Panc1 (cell line): ENCODE measurements around the gene SLC16A8. TPM values are rescaled to one million over a fixed set of nuclear protein-coding genes. Genes with fewer than 3 reads are reported as not detected.
"Not testable (repeated sequence)": the region's sequence is repeated elsewhere in the genome, so short reads cannot be mapped to it uniquely, and the experiment has no call there.

ENCODE experiments used
- ATAC-seq: fragments of 200-7000 bp; cut with Tn5 transposase; 2 replicates; pipeline ENCODE4 v1.9.1; 2020; ENCODE audit warnings: mild to moderate bottlenecking, moderate library complexity
- BruUV-seq: library from RNA; stranded (reverse); fragments of 400-500 nt; replicated peaks from 2 replicates; lab custom pipeline; 2021; lab: Mats Ljungman, UMichigan
- CTCF ChIA-PET: fragments of 300-600 bp; sonication (Branson Sonifier 250); formaldehyde crosslinking; loops from one replicate; lab custom pipeline; 2022; ENCODE audit warnings: antibody characterized with exemption; lab: Charles Lee
- POLR2A ChIA-PET: fragments of 300-600 bp; sonication (Branson Sonifier 250); formaldehyde crosslinking; loops from one replicate; lab custom pipeline; 2022; ENCODE audit warnings: antibody characterized with exemption; lab: Charles Lee
- DNase-seq: peaks from one replicate; pipeline ENCODE4 v3.0.0-alpha.2; 2010; ENCODE audit warnings: low read depth, low spot score
- H3K27ac ChIP-seq: 2 replicates; pipeline ENCODE4 v1.5.1; 2011; ENCODE audit warnings: mild to moderate bottlenecking, low read length, inconsistent platforms
- H3K27me3 ChIP-seq: fragments of 200-500 bp; sonication (Bioruptor generic); 2 replicates; pipeline ENCODE4 v1.6.0; 2014; ENCODE audit warnings: low read length, inconsistent platforms; ENCODE audit not compliant: control insufficient read depth, insufficient read depth
- H3K36me3 ChIP-seq: fragments of 200-500 bp; sonication (Bioruptor generic); 2 replicates; pipeline ENCODE4 v1.5.1; 2014; ENCODE audit warnings: inconsistent platforms, mild to moderate bottlenecking, low read length, moderate library complexity; ENCODE audit not compliant: control insufficient read depth, insufficient read depth
- H3K4me1 ChIP-seq: 2 replicates; pipeline ENCODE4 v1.5.1; 2011; ENCODE audit warnings: inconsistent platforms, mild to moderate bottlenecking, low read length, moderate library complexity; ENCODE audit not compliant: control insufficient read depth, insufficient read depth
- H3K4me3 ChIP-seq, 2 experiments: 2 replicates each; pipeline ENCODE4 v1.5.1; 2011 to 2012; ENCODE audit warnings: low read depth in 2 of 2, low read length in 2 of 2, mild to moderate bottlenecking in 2 of 2, inconsistent platforms in 1 of 2, moderate library complexity in 1 of 2
- H3K9me3 ChIP-seq: fragments of 200-500 bp; sonication (Bioruptor generic); 2 replicates; pipeline ENCODE4 v1.5.1; 2014; ENCODE audit warnings: low read depth, mild to moderate bottlenecking, inconsistent platforms, low read length, moderate library complexity; ENCODE audit not compliant: control insufficient read depth, insufficient read depth
- CTCF ChIP-seq: fragments of 450-650 bp; IDR thresholded peaks from 2 replicates; pipeline ENCODE4 v1.5.1; 2017; ENCODE audit warnings: mild to moderate bottlenecking
- POLR2AphosphoS5 ChIP-seq: IDR thresholded peaks from 2 replicates; pipeline ENCODE4 v1.6.1; 2012; ENCODE audit warnings: mild to moderate bottlenecking, low read depth, low read length, moderate library complexity
- REST ChIP-seq, 2 experiments: IDR thresholded peaks; 2 replicates each; pipeline ENCODE4 v1.6.1; 2011 to 2012; ENCODE audit warnings: low read depth in 2 of 2, control low read depth in 1 of 2, low read length in 1 of 2, mild to moderate bottlenecking in 1 of 2, moderate library complexity in 1 of 2; ENCODE audit not compliant: insufficient read depth in 1 of 2
- SIN3A ChIP-seq: IDR thresholded peaks from 2 replicates; pipeline ENCODE4 v1.6.1; 2012; ENCODE audit warnings: low read depth, mild to moderate bottlenecking, low read length, moderate library complexity, borderline replicate concordance; ENCODE audit not compliant: insufficient read depth
- TCF7L2 ChIP-seq: IDR thresholded peaks from 2 replicates; pipeline ENCODE4 v1.6.1; 2011; ENCODE audit warnings: mild to moderate bottlenecking, low read depth, low read length, inconsistent platforms
- in situ Hi-C: cut with HindIII; loops from 2 replicates; pipeline ENCODE4 v1.10.0; 2016; ENCODE audit warnings: low sequenced_read_pairs, low pct_unique_long_range_greater_than_20kb
- intact Hi-C: fragments of 100-400 bp; cut with micrococcal nuclease; formaldehyde crosslinking; loops from one replicate; pipeline ENCODE4 v1.10.0; 2022; ENCODE audit not compliant: unreplicated experiment
- total RNA-seq: library from RNA; stranded (reverse); gene quantifications from one replicate; pipeline ENCODE4 v1.2.1, GENCODE V29; 2021; ENCODE audit not compliant: unreplicated experiment

SLC16A8 gene
- total RNA-seq, 1 experiment from 2014 or later, result not detected

- no peaks in the 10 kb centered on the region for H3K27me3 ChIP-seq
- ChIA-PET CTCF (interaction anchor here (0.6 kb wide), 1 partner anchor 16 kb away, joined by 6 read pairs; no protein-coding TSS in a partner anchor), POLR2A (no interaction called here)
- H3K4me3 ChIP-seq, result no peak overlapping the region
- BruUV-seq, result no TSS peak
- in situ Hi-C loops, result no loop called here
- ATAC-seq, result no peak
- intact Hi-C loops, result no loop called here
- H3K9me3 ChIP-seq, result no peaks in the 10 kb centered on the region
- H3K36me3 ChIP-seq, result no peaks in the 10 kb centered on the region
- TF ChIP-seq SIN3A, result no peak
- TF ChIP-seq TCF7L2, result no peak
- no peak for TF ChIP-seq REST (IDR thresholded peaks at IDR 0.05; ENCODE audit: insufficient read depth in 1 of 2, low read depth in 2 of 2, low read length in 1 of 2)
- no peak for TF ChIP-seq POLR2AphosphoS5
- TF ChIP-seq CTCF, result no peak
- no peak overlapping the region for H3K27ac ChIP-seq
- H3K4me1 ChIP-seq, result no peaks in the 10 kb centered on the region
- no peak for DNase-seq
Measured at GRCh38 chr22:38120359-38121110, 36.6 kb upstream of the SLC16A8 start.

GRCh38 chr22:38118747-38119146 is 34.8 kb upstream of the SLC16A8 start:
- ATAC-seq, H3K27me3 ChIP-seq, CTCF ChIA-PET, in situ Hi-C loops, BruUV-seq, POLR2A ChIA-PET, H3K4me1 ChIP-seq, H3K9me3 ChIP-seq, DNase-seq, H3K4me3 ChIP-seq, intact Hi-C loops, H3K36me3 ChIP-seq, H3K27ac ChIP-seq: not testable (repeated sequence)

- Histone ChIP-seq H3K9me3 (no peaks in the 10 kb centered on the region), H3K4me1 (no peaks in the 10 kb centered on the region), H3K36me3 (no peaks in the 10 kb centered on the region), H3K4me3 (no peak overlapping the region), H3K27ac (no peak overlapping the region), H3K27me3 (no peaks in the 10 kb centered on the region)
- no peak for TF ChIP-seq CTCF
- CTCF ChIA-PET, result no interaction called here
- ATAC-seq (no peak), DNase-seq (no peak)
- in situ Hi-C loops, result no loop called here
- intact Hi-C loops, result no loop called here
- POLR2A ChIA-PET, result no interaction called here
- no TSS peak for BruUV-seq
Measured at GRCh38 chr22:38118182-38118581, 34.2 kb upstream of the SLC16A8 start.

GRCh38 chr22:38117556-38117955 is 33.6 kb upstream of the SLC16A8 start:
- CTCF ChIA-PET, ATAC-seq, DNase-seq, H3K4me1 ChIP-seq, H3K27me3 ChIP-seq, intact Hi-C loops, H3K4me3 ChIP-seq, H3K36me3 ChIP-seq, H3K27ac ChIP-seq, POLR2A ChIA-PET, H3K9me3 ChIP-seq, in situ Hi-C loops, BruUV-seq: not testable (repeated sequence)
